ENCODE results near the gene KLF15.

KLF15 gene

DNA sequence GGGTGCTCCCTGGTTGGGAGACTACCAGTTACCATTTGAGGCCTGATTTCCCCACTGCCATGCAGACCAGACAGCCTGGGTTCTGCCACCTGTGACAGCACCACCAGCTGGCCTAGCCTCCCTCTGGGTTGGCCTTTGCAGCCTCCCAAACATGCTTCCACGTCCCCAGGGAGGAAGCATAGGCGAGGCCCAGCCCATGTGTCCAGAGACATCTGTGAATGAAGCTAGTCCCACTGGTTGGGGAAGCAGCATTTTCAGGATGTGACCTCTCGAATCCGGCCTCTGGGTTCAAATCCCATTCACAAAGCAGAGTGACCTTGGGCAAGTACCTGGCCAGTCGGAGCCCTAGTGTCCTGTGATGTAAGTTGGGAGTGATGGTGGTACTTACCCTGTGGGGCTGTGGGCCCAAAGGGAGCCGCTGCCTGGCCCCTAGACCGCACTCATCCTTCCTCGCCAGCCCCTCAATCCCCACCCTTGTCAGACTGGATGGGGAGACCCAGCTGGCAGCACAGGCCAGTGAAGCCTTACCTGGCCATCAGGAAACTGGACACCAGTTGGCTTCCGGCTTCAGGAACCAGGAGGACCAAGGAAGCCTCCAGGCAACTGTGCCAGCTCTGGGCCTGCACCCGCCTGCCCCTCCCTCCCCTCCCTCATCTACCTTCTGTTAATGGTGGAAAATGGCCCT, 6.0 kb downstream of the KLF15 start:
- DNase-seq: no peak

DNA sequence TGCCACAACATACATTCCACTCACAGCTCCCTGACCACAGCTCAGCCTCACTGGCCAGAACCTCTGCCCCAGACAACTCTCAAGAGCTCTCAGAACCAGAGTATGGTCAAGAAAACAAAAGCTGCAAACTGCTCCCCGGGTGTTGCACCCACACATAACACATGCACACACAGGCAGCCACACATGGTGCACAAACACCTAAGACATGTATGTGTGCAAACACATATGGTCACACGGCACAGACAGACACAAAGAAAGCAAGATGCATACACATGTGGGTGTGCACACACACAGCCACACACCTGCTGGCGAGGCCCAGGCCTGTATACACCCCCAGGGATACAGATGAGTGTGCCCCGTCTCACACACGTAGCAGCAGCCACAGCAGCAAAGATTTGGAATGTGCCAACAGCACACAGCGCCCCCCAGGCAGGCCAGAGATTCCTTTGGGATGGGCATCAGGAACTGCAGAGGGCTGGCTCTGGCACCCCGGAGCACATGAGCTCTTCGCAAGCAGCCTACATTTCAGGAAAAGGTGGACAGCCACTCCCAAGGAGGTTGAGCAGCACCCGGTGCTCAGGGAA, 6.6 kb downstream of the KLF15 start:
- DNase-seq: no peak
- in situ Hi-C loops (cut with MboI; ENCODE audit: low pct_unique_long_range_greater_than_20kb, low sequenced_read_pairs): no loop called here

More for the DNA sequence above, 6.0 kb downstream of the KLF15 start:
- in situ Hi-C loops (cut with MboI; ENCODE audit: low pct_unique_long_range_greater_than_20kb, low sequenced_read_pairs): no loop called here

DNA sequence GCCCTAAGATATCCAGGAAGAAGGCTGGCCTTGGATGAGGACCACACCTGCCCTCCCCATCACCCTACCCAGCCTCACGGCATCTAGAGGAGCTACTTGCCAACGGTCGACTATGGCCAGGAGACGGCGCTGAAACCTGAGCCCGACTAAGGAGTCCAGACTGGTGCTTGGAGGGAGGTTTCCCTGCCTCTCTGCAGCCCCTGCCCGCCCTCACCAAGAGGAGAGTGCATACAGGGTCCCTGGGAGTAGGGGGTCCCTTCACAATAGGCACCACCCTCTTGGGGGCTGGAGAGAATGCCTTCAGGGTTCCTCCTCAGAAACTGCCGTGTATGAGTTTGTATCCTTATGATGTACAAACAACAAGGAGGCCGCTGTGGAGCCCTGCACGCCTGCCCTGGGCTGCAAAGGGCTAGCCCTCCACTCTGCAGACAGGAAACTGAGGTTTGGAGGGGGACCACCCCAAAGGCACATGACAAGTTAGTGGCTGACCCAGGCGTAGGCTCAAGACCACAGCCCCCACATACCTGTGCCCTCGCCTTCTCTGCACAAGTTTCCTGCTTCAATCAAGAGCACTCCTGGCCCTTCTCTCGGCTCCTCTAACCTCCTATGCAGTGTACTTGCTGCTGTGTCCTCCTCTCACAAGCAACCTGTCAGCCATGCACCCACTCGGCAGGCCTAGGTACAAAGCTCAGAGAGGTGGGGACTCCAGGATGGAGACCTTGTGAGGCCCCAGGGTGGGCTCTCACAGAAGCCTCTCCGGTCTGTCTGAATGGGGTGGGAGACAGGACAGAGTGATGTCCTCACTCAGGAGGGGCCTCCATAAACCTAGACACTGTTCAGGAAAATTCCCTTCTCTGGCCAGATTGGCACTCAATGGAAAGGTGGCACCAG, 7.4 kb downstream of the KLF15 start:
- no peak for DNase-seq
- in situ Hi-C loops (cut with MboI; ENCODE audit: low pct_unique_long_range_greater_than_20kb, low sequenced_read_pairs): no loop called here

DNA sequence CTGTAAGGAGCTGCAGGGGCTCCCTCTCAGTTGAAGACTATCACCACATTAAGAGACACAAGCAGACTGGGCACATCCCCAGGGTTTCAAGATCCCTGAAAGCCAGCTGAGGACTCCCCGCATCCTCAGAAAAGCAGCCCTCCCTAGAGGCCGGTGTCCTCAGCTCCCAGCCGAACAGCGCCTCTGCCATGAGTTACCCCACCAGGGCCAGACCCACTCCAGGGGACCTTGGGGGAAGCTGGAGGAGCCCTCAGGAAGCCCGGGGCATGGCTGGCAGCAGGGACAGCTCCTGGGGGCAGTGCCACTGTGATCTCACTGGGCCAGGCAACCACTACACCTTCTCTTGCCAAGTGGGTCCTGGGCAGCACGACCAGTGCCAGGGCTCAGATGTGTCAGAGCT, 8.1 kb downstream of the KLF15 start:
- in situ Hi-C loops (cut with MboI; ENCODE audit: low pct_unique_long_range_greater_than_20kb, low sequenced_read_pairs): no loop called here

DNA sequence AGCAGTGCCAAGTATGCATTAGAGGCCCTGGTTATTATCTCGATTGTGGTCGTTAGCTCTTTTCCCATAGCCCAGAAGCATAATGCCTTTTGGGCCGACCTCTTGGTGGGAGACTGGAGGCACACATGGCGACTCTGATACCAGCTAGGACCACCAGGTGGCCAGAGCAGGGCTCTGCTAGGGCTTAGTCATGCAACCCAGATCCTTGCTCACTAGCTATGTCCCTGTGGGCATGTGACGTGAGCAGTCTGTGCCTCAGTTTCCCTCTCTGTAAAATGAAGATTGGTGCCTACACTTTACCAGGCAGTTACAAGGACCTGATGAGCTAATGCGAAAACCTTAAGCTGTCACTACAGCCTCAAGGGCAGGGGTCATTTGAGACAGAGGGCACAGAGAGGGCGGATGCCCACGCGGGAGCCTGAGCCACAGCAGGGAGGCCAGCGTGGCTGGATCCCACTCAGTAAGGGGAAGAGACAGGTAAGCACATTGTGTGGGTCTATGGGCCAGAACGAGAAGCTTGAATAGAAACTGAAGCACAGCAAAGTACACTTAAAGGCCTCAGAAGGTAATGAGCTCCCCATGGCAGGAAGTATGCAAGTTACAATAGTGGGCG, 8.8 kb downstream of the KLF15 start:
- in situ Hi-C loops (cut with MboI; ENCODE audit: low pct_unique_long_range_greater_than_20kb, low sequenced_read_pairs): no loop called here

More for the DNA sequence above, 8.1 kb downstream of the KLF15 start:
- DNase-seq: no peak

DNA sequence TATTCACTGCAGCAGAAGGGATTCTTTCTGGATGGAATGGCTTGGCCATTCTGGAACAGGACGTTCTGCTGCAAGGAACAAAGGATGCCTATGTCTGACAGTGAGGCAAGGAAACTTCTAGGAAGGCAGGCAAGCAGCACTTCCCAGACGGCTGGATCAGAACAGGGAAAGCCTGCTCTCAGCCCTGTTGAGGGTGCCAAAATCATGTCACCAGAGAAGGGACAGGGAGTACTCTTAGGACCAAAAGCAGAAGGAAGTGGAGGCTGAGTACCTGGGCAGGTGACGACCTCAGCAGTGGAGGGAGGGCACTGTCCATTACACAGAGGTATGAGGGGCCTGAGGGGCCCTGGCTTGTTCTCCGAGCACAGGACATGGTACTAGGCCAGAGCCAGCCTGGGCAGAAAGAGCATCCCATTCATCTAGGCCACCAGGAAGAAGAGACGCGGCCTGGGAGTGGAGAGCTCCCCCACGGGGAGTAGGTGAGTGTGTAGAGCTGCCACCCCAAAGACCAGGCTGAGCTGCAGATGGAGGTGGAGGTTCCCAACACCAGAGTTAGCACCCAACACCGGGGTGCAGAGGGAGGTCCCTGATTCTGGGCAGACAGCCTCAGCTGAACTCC, 9.6 kb downstream of the KLF15 start:
- no peak for DNase-seq
- in situ Hi-C loops (cut with MboI; ENCODE audit: low pct_unique_long_range_greater_than_20kb, low sequenced_read_pairs): no loop called here

More for the DNA sequence above, 8.8 kb downstream of the KLF15 start:
- DNase-seq: no peak

DNA sequence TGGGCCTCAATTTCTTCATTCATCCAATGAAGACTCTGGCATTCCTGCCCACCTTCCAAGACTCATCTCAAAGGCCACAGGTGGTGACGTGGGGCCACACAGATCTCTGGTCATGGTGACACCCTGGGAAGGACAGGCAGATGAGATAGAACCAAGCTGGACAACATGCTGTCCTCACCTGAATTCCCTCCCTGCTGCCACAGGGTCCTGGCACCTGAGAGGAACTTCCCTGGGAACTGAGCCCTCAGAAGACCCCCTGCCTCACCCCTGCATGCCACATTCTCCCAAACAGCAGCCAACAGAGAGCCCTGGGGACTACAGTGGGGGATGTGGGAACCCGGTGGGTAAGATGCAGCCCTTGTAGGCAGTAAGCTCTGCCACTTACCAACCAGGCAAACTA, 10.7 kb downstream of the KLF15 start:
- in situ Hi-C loops (cut with MboI; ENCODE audit: low pct_unique_long_range_greater_than_20kb, low sequenced_read_pairs): no loop called here
- DNase-seq: no peak

DNA sequence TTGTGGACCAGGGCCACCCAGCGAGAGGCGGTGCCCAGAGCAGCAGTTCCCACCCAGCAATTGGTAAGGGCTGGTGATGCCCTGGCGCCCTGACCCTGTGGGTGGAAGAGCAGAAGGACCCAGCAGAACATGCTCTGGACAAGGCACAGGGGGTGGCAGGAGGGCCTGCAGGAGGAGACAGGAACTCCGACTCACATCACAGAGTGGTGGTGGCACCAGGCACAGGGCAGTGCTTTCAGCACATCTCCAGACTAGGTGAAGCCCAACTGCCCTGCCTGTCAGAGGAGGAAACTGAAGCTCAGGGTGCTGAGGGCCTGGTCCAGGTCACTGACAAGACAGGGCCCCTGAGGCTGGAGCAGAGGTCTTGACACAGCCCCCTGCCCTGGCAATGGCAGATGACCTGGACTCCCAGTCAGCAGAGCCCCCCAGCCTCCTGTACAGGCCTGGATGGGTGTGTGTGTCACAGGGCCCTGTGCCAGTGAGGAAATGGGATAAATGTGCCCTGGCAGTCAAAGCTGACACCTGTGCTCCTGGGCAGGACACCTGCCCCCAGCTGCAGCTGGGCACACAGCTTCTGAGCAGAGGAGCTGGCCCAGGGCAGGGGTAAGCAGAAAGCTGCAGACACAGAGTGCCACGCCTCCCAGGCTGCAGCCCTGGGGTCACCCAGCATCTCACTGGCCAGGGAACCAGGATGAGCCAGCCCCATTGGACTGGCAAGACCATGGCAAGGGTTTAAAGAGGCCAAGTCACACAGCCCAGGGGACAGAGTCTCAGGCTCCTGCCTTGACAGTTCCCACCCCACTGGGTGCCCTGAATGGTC, 11.4 kb downstream of the KLF15 start:
- in situ Hi-C loops (cut with MboI; ENCODE audit: low pct_unique_long_range_greater_than_20kb, low sequenced_read_pairs): no loop called here
- DNase-seq: no peak

DNA sequence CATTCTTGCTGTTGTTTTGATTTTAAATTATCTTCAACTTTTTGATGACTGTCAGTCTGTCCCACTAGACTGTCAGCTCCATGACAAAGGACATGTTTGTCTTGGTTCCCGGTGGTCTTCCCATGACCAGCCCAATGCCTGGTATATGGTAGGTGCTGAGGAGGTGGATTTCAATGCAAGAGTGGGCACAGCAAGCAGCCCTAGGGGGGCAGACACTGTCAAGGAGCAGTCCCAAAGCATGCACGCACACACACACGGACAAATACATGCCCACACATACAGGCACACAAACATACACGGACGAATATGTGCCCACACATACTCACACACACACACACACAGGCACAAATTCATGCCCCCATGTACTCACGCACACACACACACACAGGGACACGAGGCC, 12.0 kb downstream of the KLF15 start:
- DNase-seq: no peak
- in situ Hi-C loops (cut with MboI; ENCODE audit: low pct_unique_long_range_greater_than_20kb, low sequenced_read_pairs): no loop called here

DNA sequence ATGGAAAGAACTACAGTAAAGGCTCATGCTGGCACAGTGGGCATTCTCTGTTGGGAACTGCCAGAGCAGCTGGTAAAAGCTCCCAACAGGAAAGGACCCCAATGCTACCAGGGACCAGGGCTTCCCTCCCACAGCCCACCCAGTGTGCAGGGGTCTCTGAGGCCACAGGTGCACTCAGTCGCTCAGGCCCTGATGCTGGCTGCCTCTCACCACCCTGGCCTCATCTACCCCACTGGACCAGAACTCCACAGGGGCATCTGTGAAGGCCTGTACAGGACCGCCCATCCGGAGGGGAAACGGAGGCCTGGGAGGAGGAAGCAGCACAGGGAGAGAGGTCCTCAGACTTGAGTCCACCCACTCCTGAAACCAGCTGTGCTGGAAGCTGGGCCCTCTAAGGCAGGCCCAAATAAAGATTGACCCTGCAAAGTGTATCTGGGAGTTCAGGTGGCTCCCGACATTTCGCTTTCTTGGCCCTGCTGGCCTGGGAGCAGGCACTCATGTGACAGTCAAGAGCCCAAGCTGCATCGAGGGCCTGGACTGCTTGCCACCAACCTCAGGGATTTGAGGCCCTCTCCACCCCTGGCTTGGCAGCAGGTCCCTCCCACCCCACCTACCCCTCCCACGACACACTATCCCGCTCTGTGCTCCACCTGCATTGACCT, 12.7 kb downstream of the KLF15 start:
- DNase-seq: no peak
- in situ Hi-C loops (cut with MboI; ENCODE audit: low pct_unique_long_range_greater_than_20kb, low sequenced_read_pairs): no loop called here

DNA sequence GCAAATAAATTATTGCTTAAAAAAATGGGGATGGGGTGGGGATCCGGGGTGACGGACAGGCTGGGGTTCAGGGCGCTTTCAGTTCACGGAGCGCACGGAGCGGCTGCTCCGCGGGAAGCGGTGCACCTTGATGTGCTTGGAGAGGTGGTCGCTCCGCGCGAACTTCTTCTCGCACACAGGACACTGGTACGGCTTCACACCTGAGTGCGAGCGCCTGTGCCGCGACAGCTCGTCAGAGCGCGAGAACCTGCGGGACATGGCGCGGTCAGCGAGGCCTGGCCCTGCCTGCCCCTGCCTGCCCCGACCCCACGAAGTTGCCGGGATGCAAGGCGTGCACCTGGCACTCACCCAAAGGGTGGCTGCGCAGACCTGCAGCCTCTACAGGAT, 13.6 kb downstream of the KLF15 start:
- in situ Hi-C loops (cut with MboI; ENCODE audit: low pct_unique_long_range_greater_than_20kb, low sequenced_read_pairs): no loop called here
- DNase-seq: no peak

DNA sequence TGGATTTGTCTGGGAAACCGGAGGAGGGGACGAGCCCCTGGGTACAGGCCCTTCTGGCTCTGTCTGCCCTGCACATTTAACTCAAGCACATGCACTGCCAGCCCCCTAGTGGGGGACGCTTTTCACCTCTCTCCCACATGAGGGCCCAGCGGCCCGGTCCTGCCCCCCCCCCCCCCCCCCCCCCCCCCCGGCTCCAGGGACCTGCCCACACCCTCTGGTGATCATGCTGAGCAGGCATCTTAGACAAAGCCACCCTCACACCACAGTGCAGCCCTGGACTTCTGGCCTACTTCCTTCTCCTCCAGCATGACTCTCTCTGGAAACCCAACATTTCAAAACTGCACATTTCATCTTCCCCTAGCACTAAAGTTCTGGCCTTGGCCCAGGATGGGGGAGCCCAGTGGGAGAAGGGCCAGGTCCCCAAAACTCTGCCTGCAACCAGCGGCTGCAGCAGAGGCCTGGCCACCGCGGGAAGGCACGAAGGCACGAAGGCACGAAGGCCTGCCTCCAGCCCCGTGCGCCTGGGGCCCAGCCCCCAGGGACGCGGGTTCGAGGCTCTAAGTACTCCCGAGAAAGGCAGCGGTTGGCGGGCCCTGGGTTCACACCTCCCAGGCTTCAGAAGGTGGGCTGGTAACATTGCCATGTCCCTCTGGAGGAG, 14.1 kb downstream of the KLF15 start:
- in situ Hi-C loops (cut with MboI; ENCODE audit: low pct_unique_long_range_greater_than_20kb, low sequenced_read_pairs): no loop called here
- DNase-seq: no peak

DNA sequence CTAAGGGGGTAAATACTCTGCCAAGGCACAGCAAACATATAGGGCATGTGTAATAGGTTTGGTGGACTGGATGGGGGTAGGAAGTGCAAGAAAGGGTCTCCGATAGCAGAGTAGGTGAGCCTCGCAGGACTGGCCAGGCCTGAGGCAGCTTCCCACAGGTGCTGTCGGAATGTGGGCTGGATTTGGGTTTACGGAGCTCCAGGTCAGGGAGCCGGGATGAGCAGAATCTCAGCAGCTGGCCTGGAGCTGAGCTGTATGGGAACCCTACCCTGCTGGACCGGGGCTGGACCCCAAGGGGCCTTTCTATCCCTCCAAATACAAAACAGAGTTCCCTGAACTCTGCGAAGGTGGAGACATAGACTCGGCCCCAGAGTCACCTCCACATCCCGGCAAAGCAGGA, 15.0 kb downstream of the KLF15 start:
- no peak for DNase-seq
- in situ Hi-C loops (cut with MboI; ENCODE audit: low pct_unique_long_range_greater_than_20kb, low sequenced_read_pairs): no loop called here

DNA sequence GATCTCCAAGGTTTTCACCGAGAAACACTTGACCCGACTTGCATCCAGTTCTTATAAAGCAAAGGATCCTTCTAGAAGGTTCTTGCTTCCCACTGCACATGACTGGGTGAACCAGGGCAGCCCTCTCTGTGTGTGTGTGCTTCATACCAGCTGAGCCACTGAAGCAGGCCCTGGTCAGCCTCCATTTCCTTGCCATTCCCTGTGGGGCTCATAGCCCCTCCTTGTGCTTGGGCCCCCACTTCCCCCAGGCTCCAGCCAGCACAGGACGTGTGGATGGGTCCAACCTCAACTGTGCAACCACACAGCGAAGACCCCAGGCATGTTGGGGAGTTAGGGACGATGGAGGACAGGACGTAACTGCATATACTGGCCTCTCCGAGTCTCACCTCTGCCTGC, 15.5 kb downstream of the KLF15 start:
- DNase-seq: no peak

DNA sequence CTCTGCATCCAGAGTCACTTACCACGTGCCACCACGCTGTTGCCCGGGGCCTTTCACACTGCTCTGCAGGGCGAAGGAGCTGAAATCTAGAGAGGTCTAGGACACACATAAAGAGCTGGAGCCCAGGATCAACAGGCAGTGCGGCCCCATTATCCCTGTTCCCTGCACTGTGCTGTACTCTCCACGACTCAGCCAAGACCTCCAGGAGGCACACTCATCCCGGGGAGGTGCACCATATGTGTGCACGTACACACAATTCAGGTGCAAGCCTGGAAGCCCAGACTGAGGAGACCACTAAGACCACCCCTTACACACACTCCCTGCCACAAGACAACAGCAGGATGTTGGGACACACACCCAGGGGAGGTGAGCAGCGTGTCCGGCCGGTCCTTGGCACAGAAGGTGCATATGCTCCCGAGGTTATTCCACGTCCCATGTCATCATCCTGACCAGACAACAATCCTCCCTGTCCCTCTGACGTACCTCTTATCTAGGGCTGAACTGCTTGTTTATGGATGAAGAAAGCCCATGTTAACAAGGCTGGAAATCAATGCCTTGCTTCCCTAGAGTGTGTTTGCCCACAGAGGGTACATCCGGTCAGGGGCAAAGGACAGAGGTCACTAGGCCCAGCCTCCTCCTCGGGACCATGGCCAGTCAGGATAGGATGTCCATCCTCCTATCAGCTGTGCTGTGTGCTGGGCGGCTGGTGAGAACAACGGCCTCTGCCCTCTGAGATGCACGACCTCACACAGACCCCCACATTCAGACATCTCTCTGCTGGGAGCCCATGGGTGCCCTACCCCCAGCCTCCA, 16.1 kb downstream of the KLF15 start:
- no peak for DNase-seq
- in situ Hi-C loops (cut with MboI; ENCODE audit: low pct_unique_long_range_greater_than_20kb, low sequenced_read_pairs): no loop called here

More for the DNA sequence above, 15.5 kb downstream of the KLF15 start:
- in situ Hi-C loops (cut with MboI; ENCODE audit: low pct_unique_long_range_greater_than_20kb, low sequenced_read_pairs): no loop called here

DNA sequence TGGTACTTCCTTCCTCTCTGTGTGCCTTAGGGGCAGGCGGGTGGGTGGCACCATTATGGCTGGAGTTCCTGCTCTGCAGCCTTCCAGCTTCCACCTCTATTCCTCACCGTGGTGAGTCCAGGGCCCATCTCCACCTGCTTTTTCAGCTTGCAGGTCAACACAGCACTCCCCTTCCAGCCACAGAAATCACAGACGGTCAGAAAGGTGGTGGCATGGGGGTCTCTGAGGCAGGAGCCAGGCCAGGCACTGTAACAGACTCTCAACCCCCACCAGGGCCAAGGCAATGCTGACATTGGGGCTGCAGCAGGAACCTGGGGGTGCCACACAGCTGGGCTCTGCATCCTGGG, 16.6 kb downstream of the KLF15 start:
- no peak for DNase-seq
- in situ Hi-C loops (cut with MboI; ENCODE audit: low pct_unique_long_range_greater_than_20kb, low sequenced_read_pairs): no loop called here

DNA sequence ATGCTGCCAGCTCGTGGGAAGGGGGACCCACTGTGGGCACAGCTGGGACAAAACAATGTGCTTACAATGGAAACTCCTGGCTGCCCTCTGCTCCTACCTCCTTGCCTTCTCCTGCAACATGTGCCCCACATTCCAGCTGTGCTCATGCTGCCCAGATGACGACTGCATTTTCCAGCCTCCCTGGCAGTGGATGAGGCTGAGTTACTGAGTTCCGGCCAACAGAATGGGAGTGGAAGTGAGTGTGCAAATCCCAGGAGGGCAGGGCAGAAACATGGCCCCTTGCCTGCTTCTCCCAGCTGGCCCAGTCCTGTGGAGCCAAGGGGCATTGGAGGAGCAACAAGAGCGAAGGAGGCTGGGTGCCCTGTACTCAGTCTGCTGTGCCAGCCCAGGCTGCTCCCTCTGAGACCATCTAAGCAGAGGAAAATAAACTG, 17.1 kb downstream of the KLF15 start:
- no peak for DNase-seq
- in situ Hi-C loops (cut with MboI; ENCODE audit: low pct_unique_long_range_greater_than_20kb, low sequenced_read_pairs): no loop called here
